GM06990 (cell line): ENCODE results near the gene GPR39.

Experiments used
- DNase-seq: peaks from one replicate; pipeline ENCODE4 v3.0.0-alpha.2; 2011; ENCODE audit not compliant: insufficient read length; ENCODE audit errors: extremely low read depth
- H3K27me3 ChIP-seq: replicated peaks from 2 replicates; pipeline ENCODE4 v1.6.0; 2011; ENCODE audit warnings: low read length; ENCODE audit not compliant: control insufficient read depth, insufficient read depth
- H3K36me3 ChIP-seq: 2 replicates; pipeline ENCODE4 v1.5.1; 2011; ENCODE audit warnings: low read length; ENCODE audit not compliant: control insufficient read depth, insufficient read depth
- H3K4me3 ChIP-seq: replicated peaks from 2 replicates; pipeline ENCODE4 v1.5.1; 2011; ENCODE audit warnings: low read depth, mild to moderate bottlenecking, control low read depth, low read length
- TF ChIP-seq, protein P1 (sequence below): IDR thresholded peaks from 2 replicates; pipeline ENCODE4 v1.5.1; 2011; ENCODE audit warnings: low read length, control low read depth, mild to moderate bottlenecking, inconsistent platforms; ENCODE audit not compliant: insufficient read depth, poor library complexity, severe bottlenecking

GPR39 gene

DNA sequence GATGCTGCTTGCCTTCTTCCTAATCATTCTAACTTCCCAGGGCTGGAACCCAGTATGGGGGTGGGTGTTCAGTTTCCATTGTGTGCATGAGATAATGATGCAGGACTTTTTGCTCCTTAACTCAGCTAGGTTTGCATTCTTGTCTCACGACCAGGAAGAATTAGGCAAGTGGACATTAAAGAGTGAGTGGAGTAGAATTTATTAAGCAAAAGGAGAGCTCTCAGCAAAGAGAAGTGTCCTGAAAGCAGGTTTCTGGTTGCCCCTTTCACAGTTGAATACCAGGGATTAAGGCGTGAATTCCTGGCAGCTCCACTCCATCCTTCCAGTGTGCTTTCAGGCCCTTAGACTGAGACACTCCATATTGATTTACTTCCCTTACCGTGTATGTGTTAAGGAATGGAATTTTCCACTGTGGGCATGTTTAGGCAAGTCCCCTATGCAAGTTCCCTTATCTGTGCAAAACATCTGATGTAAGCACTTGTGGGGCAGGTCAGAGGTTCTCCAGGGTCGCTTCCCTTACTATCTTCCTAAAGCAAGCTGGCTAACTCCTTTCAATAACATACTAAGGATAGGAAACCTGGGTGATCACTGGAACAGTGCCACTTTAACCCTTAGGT is 126.5 kb downstream of the GPR39 start:
- TF ChIP-seq, protein P1, sequence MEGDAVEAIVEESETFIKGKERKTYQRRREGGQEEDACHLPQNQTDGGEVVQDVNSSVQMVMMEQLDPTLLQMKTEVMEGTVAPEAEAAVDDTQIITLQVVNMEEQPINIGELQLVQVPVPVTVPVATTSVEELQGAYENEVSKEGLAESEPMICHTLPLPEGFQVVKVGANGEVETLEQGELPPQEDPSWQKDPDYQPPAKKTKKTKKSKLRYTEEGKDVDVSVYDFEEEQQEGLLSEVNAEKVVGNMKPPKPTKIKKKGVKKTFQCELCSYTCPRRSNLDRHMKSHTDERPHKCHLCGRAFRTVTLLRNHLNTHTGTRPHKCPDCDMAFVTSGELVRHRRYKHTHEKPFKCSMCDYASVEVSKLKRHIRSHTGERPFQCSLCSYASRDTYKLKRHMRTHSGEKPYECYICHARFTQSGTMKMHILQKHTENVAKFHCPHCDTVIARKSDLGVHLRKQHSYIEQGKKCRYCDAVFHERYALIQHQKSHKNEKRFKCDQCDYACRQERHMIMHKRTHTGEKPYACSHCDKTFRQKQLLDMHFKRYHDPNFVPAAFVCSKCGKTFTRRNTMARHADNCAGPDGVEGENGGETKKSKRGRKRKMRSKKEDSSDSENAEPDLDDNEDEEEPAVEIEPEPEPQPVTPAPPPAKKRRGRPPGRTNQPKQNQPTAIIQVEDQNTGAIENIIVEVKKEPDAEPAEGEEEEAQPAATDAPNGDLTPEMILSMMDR: no peak
- Histone ChIP-seq H3K36me3 (no peaks in the 10 kb centered on the region), H3K27me3 (no peaks in the 10 kb centered on the region), H3K4me3 (no peak overlapping the region)
- no peak for DNase-seq

DNA sequence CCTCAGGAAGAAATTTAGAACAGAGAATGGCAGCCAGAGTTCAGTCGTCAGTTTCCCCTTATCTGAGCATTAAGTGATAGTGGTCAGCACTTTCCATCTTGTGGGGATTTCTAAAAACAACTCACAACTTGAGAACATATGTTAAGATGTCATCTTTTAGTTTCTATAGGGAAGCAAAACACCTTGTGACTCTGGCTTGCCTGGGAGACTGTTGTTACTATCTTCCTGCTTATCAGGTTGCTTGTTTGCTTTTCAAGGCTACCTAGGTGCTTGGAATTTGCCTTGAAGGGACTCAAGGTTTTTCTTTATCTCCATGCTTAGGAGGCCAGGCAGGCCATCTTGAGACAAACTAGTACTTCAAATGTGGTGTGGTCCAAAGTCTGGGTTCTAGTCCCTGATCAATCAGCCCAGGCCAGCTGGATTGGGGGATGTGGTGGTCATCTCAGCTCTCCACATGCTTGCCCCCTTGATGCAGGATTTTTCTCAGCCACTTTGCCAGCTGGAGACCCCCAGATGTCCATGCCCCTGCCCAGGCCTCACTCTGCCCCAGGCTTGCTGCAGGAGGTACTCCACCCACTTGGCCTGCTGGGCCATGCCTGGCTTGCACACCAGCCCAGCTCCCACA is 127.5 kb downstream of the GPR39 start:
- no peaks in the 10 kb centered on the region for H3K27me3 ChIP-seq
- DNase-seq: no peak
- TF ChIP-seq, protein P1: no peak

DNA sequence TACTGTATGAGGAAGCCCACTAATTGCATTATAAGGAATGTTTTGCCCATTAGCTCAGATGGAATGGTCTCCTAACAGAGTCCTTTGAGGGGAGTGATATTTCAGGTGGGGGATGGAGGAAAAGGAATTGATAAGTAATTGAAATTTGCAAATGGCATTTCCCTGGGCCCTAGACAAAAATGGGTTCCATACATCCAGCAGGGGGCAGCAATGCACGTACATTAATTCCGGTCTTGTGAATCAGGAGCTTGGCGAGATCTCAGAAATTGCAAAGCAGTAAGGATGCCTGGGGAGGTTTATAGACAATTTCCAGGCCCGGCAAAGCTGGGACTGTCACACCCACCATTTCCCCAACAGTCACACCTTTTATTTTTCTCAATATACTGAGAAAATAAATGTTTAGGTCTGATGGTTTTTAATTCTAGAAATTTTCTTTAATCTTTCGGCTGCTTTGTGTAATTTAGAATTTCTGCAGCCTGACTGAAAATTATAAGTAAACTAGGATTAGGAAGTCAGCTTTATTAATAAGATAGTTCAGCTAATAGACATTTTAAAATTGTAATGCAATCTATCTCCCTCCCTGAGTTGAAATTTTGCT is 130.6 kb downstream of the GPR39 start:
- Histone ChIP-seq H3K27me3 (no peaks in the 10 kb centered on the region), H3K36me3 (no peaks in the 10 kb centered on the region), H3K4me3 (no peak overlapping the region)
- TF ChIP-seq, protein P1: peak; percentile 62
- DNase-seq: no peak

More for the DNA sequence above, 127.5 kb downstream of the GPR39 start:
- Histone ChIP-seq H3K4me3 (no peak overlapping the region), H3K36me3 (no peaks in the 10 kb centered on the region)

DNA sequence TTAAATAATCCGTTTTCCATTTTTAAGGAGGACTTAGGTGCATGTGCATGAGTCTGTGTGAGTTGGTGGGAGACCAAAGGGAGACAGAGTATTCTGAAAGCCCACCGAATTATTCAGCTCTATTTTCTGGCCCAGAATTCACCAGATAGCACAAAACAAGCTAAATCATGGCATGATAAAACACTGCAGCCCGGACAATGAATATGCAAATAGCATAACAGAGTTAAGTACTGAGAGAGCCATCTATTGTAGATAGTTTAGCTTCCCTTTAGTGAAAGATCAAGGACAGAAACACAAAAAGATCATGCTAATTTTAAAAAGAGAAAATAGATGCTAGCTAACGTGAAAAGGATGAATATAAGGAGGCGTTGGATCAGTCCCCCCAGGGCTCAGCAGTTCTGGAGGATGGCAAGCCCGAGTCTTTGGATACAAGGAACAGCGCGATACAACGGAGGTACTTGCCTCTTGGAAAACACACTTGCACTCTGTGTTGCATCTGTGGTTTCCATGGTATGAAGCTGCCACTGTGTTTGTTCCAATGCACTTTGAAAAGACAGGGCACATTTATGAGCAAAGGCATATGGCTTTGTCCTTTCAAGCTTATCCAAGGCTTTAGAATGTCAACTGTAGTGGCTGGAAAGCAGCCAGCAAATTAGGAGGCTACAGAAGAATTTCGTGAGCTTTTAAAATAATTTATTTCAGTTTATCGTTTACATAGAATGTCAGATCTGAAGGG is 133.5 kb downstream of the GPR39 start:
- no peak overlapping the region for H3K4me3 ChIP-seq
- H3K27me3 ChIP-seq: no peaks in the 10 kb centered on the region
- no peaks in the 10 kb centered on the region for H3K36me3 ChIP-seq
- DNase-seq: no peak
- TF ChIP-seq, protein P1: no peak

DNA sequence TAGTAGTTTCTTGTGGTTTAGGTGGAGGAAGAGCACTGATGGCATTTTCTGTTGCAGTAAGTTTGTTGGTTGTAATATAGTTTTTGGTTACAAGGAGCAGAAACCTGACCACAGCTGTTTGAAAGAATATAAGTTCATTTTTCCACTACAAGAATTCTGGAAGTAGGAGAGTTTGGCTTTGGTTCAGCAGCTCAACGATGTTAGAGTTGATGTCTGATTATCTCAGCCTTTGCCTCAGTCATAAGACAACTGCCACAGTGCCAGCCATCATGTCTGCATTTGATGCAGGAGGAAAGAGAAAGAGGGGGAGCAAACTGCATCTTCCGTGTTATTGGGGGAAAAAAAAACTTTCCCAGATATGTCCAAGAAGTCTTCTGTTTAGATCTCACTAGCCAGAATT is 134.3 kb downstream of the GPR39 start:
- H3K27me3 ChIP-seq: no peaks in the 10 kb centered on the region
- DNase-seq: no peak
- TF ChIP-seq, protein P1: no peak
- H3K36me3 ChIP-seq: no peaks in the 10 kb centered on the region
- no peak overlapping the region for H3K4me3 ChIP-seq
